Activated CD4-positive, alpha-beta T cell treated with anti-CD3 and anti-CD28 coated beads, Interleukin-2, amount 50 U/mL, for 16 hours (primary cell): Measurements from ENCODE around the gene MMP20.

Experiments
- DNase-seq: peaks from one replicate; pipeline ENCODE4 v3.0.0-alpha.2; 2020

MMP20 gene

GRCh38 chr11:102620818-102621561, 4.1 kb downstream of the MMP20 start:
- no peak for DNase-seq

- DNase-seq = no peak
Observed at GRCh38 chr11:102620179-102620578, 5.0 kb downstream of the MMP20 start.

- DNase-seq = no peak
Observed at GRCh38 chr11:102617466-102618008, 7.6 kb downstream of the MMP20 start.

GRCh38 chr11:102615894-102616432, 9.2 kb downstream of the MMP20 start:
- no peak for DNase-seq

GRCh38 chr11:102615077-102615893, 9.8 kb downstream of the MMP20 start:
- DNase-seq = no peak

DNA sequence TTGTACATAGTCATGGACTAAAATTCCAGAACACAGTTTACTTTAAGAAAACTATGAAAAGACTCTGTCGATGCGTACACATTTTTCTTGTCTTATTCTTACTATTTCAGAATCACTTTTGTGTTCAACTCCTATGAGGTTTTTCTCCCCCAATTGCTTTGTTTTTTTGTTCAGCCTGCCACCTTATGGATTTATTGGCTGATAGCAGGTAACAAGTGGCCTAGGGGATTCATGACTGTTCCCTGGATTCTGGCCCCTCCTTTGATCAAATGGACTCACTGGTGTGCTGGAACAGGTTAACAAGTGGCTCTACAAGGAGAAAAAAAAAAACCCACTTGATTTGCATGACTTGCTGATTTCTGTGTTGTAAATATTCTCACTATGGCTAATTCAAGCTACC, 10.6 kb downstream of the MMP20 start:
- no peak for DNase-seq

DNA sequence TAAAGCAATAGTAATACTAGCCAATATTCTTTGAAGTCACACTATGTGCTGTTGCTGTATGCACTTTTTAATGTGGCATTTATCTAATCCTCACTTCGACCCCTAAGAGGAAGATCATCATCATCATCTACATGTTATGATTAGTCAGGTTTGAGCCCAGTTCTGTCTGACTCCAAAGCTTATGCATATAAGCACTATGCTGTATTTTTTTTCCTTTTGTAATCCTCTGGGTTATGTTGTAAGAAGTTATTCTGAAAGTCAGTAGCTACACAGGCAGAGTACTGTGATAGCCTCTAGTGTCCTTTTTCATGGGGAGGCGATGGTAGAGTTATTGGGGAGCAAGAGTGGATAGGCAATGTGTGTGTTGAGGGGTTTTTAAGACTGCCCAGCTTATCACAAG, 11.1 kb downstream of the MMP20 start:
- no peak for DNase-seq

DNA sequence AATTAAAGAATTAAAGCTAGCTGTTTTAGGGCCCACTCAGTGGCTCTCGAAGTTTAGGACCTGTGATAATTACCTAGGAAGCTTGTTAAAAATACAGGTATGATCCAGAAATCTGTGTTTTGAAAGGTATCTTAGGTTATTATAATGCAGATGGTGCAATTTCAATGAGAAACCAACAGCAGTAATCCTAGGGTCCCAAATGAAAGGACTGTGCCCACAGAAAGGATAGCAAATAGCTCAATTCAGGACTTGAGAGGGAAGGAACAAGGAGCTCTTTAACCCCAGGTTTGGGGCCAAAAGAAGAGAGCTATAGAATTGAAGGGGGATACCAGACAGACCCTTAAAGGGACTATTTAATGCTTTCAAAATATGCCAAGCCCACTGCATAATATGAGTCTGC, 11.7 kb downstream of the MMP20 start:
- DNase-seq = no peak

DNA sequence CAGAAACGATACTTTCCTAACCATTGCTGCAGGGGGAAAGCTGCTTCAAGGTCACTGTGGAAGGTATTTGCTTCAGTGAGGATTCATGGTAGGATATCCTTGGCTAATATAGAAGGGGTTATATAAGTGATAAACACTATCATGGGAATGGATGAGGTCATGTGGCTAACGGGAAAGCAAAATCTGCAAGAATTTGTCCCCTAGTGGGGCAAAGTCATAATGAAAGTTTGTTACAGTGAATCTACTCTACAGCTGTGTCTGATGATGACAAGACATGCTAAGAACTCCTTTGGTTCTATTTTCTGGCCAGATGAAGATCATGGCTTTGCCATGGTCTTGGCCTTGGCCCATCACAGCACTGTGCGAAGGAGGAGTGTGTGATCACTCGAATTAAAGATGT, 13.8 kb downstream of the MMP20 start:
- DNase-seq = peak; percentile 68

DNA sequence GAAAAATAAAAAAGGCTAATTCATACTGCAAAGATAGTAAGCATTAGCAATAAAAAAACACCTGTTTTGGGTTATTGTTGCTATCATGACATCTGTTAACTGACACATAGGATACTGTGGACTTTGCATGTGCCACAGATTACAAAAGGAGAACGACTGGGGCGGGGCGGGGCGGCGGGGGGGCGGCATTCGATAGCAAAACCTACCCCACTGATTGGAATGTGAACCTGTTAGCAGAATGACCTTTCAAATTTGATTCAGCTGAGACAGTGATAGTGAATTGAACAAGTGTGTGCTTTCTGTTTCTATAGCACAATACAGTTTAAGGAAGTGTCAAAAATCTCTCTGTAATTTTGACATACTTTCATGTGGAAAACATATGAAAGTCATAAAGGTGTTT, 14.9 kb downstream of the MMP20 start:
- no peak for DNase-seq

- no peak for DNase-seq
Observed at GRCh38 chr11:102608699-102609098, 16.4 kb downstream of the MMP20 start.

DNA sequence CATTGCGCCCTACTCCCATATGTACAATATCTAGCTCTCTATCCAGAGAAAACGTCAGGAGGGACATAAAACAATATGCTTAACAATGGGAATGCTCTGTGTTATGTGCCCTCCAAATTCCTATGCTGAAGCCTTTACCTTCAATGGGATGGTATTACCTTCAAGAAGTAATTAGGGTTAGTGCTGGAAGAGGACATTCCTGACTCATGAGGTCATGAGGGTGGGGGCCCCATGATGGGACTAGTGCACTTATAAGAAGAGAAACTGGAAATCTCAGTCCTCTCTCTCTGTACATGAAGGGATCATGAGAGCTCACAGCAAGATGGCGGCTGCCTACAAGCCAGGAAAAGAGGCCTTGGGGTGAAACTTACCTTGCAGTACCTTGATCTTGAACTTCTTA, 20.3 kb downstream of the MMP20 start:
- no peak for DNase-seq

GRCh38 chr11:102604011-102604410, 21.1 kb downstream of the MMP20 start:
- DNase-seq = no peak

GRCh38 chr11:102603576-102603975, 21.6 kb downstream of the MMP20 start:
- no peak for DNase-seq

- DNase-seq = no peak
Observed at GRCh38 chr11:102603091-102603490, 22.0 kb downstream of the MMP20 start.

DNA sequence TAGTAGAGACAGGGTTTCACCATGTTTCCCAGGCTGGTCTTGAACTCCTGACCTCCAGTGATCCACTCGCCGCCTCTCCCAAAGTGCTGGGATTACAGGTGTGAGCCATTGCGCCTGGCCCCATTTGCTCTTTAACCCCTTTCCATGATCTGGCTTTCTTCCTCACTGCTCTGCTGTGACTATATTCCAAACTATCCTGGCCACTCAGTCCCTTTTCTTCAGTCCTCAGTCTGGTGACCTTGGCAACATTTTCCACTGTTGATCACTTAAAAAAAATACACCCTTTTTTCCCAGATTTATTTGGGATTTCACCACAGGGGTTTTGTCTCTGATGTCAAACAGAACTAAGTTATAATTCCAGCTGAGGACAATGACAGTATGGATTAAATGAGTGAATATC, 24.5 kb downstream of the MMP20 start:
- DNase-seq = no peak

DNA sequence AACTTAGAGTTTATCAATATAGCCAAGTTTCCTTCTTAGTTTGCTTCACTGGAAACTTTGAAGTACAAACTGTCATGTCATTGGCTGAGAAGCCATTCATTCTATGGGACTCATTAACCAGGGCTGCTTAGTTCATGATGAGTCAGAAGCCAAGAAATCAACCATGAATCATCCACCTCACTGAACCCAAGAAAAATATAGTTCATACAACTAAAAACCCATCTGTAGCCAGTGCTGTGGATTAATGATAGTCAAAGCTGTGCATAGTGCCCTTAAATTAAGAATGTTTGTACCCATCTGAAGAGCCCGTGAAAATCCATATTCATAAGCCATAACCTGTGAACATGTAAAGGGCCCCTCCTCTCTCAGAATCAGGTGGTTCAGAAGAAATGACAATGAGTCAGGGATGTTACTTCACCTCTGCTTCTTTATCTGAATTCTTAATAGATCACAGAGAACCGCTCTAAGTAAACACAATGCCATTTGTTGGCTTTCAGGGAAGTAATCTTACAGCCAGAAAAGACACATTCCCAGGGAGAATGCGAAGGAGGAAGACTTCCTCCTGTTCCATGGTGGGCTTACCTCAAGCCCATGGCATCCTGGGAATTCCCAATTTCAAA, 25.4 kb downstream of the MMP20 start:
- peak; percentile 88 for DNase-seq

GRCh38 chr11:102598272-102598671, 26.9 kb downstream of the MMP20 start:
- no peak for DNase-seq

DNA sequence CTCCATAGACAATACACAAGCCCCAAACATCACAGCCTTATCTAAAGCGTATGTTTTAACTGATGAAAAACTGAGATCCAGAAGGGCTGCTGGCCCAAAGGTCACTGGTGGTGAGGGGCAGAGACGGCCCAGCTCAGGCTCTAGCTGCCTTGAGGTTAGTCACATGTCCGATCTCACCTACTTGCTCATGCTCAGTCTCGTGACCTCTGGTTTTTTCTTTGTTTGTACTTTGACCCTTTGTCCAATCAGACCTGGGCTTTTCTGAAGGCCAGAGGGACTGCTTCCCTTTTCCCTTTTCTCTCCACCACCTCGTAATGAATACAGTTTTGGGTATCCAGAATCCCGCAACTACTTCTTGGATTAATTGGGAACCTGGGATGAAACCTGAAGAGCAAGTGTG, 28.6 kb downstream of the MMP20 start:
- DNase-seq = no peak

DNA sequence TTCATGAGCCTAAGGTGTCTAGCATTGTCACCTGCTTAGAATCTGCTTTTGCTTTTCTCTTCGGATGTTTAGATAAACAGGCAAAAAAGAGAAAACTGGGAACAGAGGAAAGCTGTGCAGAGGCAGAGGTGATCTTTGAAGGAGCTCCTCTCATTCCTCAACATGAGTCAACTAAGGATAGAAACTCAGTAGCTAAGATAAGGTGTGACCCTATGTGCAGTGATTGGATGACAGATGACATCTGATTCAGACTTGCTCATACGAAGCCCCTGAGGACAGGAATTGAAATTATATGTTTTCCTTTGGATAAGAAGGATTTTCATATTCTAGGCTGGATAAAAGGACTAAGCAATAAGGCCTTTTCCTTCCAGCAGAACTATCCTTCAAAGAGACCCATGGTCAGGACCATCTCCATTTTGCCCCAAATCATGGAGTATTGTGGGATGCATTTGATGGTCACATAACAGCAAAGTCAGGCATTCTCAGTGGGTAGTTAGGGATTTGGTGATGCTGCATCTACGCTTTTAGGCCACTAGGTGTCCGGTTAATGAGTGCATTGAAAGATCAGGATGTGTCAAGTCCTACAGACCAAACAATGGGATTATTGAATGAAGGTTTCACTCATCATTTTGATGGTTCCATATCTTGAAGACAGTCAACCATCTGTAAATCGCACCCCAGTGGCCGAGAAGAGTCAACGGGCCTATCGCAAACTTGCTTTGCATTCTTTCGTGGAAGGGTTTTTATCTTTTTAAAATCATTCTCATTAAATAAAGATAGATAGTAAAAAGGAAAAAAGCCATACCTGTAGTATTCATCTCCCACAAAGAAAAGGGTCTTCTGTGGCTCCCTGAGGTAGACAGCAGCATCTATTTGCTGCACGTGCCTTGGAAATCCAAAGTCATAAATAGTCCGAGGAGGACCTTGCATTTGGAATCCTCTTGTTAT, 32.2 kb downstream of the MMP20 start:
- DNase-seq = no peak

DNA sequence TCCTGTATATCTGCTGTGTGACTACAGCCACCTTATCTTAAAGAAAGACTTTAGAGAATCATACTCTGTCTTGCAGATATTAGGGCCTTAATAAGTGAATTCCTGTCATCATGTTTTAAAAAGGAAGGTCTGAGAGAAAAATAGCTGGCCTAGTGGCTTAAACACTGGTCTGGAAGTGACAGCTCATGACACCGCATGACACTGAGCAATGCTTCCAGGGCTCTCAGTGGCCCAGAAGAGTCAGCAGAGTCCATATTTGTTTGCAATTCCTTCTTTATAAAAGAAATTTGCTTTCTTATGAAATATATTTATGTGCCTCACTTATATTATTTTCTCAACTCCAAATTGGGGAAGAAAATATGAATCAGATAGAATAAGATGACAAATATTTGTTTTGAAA, 33.0 kb downstream of the MMP20 start:
- no peak for DNase-seq

- no peak for DNase-seq
Observed at GRCh38 chr11:102591160-102591718, 33.9 kb downstream of the MMP20 start.
